ENCODE data around the gene TMEM19. TPM values are rescaled to one million over a fixed set of nuclear protein-coding genes. Genes with fewer than 3 reads are reported as not detected.

The TMEM19 gene
- 29.2 and 31.1 TPM in 2 replicates for total RNA-seq

GRCh38 chr12:71685914-71686657 lies at the start of gene TMEM19:
Gene TMEM19 (plus strand): TSS chr12:71686082. CDS start chr12:71686681, 599 bp downstream.
- Histone ChIP-seq H2AFZ (ENCODE audit: low read length) (peak within 1 kb of the TSS; percentile 70), H3K27ac (ENCODE audit: low read depth, low read length) (peak within 1 kb of the TSS; percentile 66), H3K79me2 (ENCODE audit: insufficient read depth, low read length) (peaks cover 11% of the 10 kb centered on the region), H3K4me3 (ENCODE audit: insufficient read depth, low read length) (peak within 1 kb of the TSS; percentile 80), H3K9me3 (ENCODE audit: low read depth, low read length) (no peaks in the 10 kb centered on the region), H3K36me3 (ENCODE audit: insufficient read depth, low read length) (no peaks in the 10 kb centered on the region), H3K4me1 (ENCODE audit: insufficient read depth, low read length) (peaks cover 11% of the 10 kb centered on the region), H3K27me3 (ENCODE audit: insufficient read depth, low read length) (no peaks in the 10 kb centered on the region), H4K20me1 (ENCODE audit: insufficient read depth, low read length) (no peaks in the 10 kb centered on the region), H3K4me2 (ENCODE audit: insufficient read depth, low read length) (peak within 1 kb of the TSS; percentile 90)
- peak; percentile 95 for DNase-seq (ENCODE audit: insufficient read length, low spot score, missing footprints)
- peak; percentile 28 for TF ChIP-seq CTCF (IDR thresholded peaks at IDR 0.05; ENCODE audit: extremely low read depth, low read depth, low read length)

- Histone ChIP-seq H3K27ac (ENCODE audit: low read depth, low read length) (no peak overlapping the region), H3K79me2 (ENCODE audit: insufficient read depth, low read length) (peaks cover 22% of the 10 kb centered on the region), H2AFZ (ENCODE audit: low read length) (no peak overlapping the region), H3K4me2 (ENCODE audit: insufficient read depth, low read length) (no peak overlapping the region), H3K4me3 (ENCODE audit: insufficient read depth, low read length) (no peak overlapping the region), H3K4me1 (ENCODE audit: insufficient read depth, low read length) (no peaks in the 10 kb centered on the region), H3K27me3 (ENCODE audit: insufficient read depth, low read length) (no peaks in the 10 kb centered on the region), H4K20me1 (ENCODE audit: insufficient read depth, low read length) (peaks cover 11% of the 10 kb centered on the region), H3K36me3 (ENCODE audit: insufficient read depth, low read length) (peaks cover 91% of the 10 kb centered on the region), H3K9me3 (ENCODE audit: low read depth, low read length) (no peaks in the 10 kb centered on the region)
- peak; percentile 75 for TF ChIP-seq CTCF (IDR thresholded peaks at IDR 0.05; ENCODE audit: extremely low read depth, low read depth, low read length)
- peak; percentile 56 for DNase-seq (ENCODE audit: insufficient read length, low spot score, missing footprints)
Observed at GRCh38 chr12:71636704-71637115, 49.2 kb upstream of the TMEM19 start.

GRCh38 chr12:71638499-71638898 lies 47.4 kb upstream of the TMEM19 start:
- Histone ChIP-seq H3K9me3 (ENCODE audit: low read depth, low read length) (no peaks in the 10 kb centered on the region), H3K4me2 (ENCODE audit: insufficient read depth, low read length) (no peak overlapping the region), H3K27ac (ENCODE audit: low read depth, low read length) (peak overlapping the region; percentile 4), H3K4me1 (ENCODE audit: insufficient read depth, low read length) (no peaks in the 10 kb centered on the region), H3K79me2 (ENCODE audit: insufficient read depth, low read length) (peaks cover 26% of the 10 kb centered on the region), H3K4me3 (ENCODE audit: insufficient read depth, low read length) (no peak overlapping the region), H2AFZ (ENCODE audit: low read length) (no peak overlapping the region), H4K20me1 (ENCODE audit: insufficient read depth, low read length) (peaks cover 17% of the 10 kb centered on the region), H3K36me3 (ENCODE audit: insufficient read depth, low read length) (peaks cover 90% of the 10 kb centered on the region), H3K27me3 (ENCODE audit: insufficient read depth, low read length) (no peaks in the 10 kb centered on the region)
- TF ChIP-seq CTCF (IDR thresholded peaks at IDR 0.05; ENCODE audit: extremely low read depth, low read depth, low read length) = no peak
- DNase-seq (ENCODE audit: insufficient read length, low spot score, missing footprints) = no peak

DNA sequence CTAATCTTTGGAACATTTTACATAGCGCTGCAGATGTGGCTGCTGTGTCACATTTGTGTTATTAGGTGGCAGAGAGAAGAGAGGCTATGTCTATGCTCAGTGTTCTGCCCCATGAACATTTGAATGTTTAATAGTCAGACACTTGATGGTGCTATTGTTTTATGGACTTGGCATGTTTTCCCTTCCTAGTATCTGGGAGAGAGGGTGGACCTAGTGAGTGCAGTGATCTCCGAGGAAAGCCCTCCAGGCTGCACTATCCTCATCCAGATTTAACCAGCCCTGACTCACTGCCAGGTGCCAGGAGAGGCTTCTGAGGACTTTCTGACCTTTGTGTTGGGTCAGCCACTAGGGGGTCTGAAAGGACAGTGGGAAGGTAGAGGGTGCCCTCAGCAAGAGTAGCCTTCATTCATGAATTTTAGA lies 46.5 kb upstream of the TMEM19 start:
- Histone ChIP-seq H4K20me1 (ENCODE audit: insufficient read depth, low read length) (peaks cover 17% of the 10 kb centered on the region), H2AFZ (ENCODE audit: low read length) (no peak overlapping the region), H3K27me3 (ENCODE audit: insufficient read depth, low read length) (no peaks in the 10 kb centered on the region), H3K9me3 (ENCODE audit: low read depth, low read length) (no peaks in the 10 kb centered on the region), H3K4me1 (ENCODE audit: insufficient read depth, low read length) (no peaks in the 10 kb centered on the region), H3K4me2 (ENCODE audit: insufficient read depth, low read length) (no peak overlapping the region), H3K36me3 (ENCODE audit: insufficient read depth, low read length) (peaks cover 90% of the 10 kb centered on the region), H3K4me3 (ENCODE audit: insufficient read depth, low read length) (no peak overlapping the region), H3K27ac (ENCODE audit: low read depth, low read length) (no peak overlapping the region), H3K79me2 (ENCODE audit: insufficient read depth, low read length) (peaks cover 29% of the 10 kb centered on the region)
- DNase-seq (ENCODE audit: insufficient read length, low spot score, missing footprints) = no peak
- peak; percentile 24 for TF ChIP-seq CTCF (IDR thresholded peaks at IDR 0.05; ENCODE audit: extremely low read depth, low read depth, low read length)

Measured in osteoblast (primary cell).